ENCODE data around the gene SLC35G3.

Gene SLC35G3

DNA sequence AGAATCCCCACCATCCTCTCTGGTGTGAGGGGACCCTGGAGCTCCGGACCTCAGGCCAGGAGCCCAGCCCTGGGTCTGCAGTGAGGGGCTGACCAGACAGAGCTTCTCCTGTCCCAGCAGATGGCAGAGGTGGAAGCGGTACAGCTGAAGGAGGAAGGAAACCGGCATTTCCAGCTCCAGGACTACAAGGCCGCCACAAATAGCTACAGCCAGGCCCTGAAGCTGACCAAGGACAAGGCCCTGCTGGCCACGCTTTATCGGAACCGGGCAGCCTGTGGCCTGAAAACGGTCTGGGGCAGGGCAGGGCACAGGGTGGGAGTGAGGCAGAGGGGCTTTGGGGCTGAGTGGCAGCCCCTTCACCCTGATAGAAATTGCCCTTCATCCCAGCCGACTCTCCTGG, 46.0 kb downstream of the SLC35G3 start:
- no peaks in the 10 kb centered on the region for H3K36me3 Mint-ChIP-seq (ENCODE audit: low read depth)
- no peaks in the 10 kb centered on the region for H3K9me3 Mint-ChIP-seq
- H3K4me3 Mint-ChIP-seq: no peak overlapping the region
- peaks cover 4% of the 10 kb centered on the region for H3K4me1 Mint-ChIP-seq (ENCODE audit: low read depth)
- peaks cover 10% of the 10 kb centered on the region for H3K27me3 Mint-ChIP-seq (ENCODE audit: low read depth)
- no peak for DNase-seq (ENCODE audit: low spot score)
- no peak overlapping the region for H3K27ac Mint-ChIP-seq

DNA sequence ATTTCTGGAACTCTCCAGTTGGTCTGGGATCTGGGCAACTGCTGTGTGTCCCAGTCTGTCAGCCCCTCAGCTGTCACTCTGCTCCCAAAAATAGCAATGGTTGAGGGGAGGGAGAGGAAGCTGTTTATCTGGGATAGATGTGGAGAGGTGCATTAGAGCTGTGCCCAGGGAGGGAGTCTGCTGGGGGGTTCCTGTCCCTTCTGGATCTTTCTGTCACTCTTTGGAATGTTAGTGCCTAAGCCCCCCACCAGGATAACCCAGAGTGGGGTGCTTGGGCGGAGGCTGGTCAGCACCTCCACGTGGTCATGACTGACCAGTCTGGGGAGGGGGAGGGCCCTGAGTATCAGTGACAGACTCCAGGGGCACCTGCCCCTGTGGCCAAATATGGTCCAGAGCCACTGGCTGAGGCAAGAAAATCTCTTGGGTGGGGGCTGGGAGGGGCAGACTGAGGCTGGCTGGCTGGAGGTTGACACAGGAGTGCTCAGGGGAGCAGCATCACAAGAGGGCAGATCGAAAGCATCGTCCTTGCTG, 46.8 kb downstream of the SLC35G3 start, which contains the start of gene UNC45B:
Gene UNC45B (plus strand): TSS at position 443 of the 531 bp plus-strand sequence. CDS start 447 bp downstream, outside the sequence.
- no peak for DNase-seq (ENCODE audit: low spot score)
- H3K4me3 Mint-ChIP-seq: no peak within 1 kb of the TSS
- H3K27ac Mint-ChIP-seq: no peak within 1 kb of the TSS
- no peaks in the 10 kb centered on the region for H3K9me3 Mint-ChIP-seq
- peaks cover 4% of the 10 kb centered on the region for H3K4me1 Mint-ChIP-seq (ENCODE audit: low read depth)
- H3K27me3 Mint-ChIP-seq (ENCODE audit: low read depth): peaks cover 5% of the 10 kb centered on the region
- no peaks in the 10 kb centered on the region for H3K36me3 Mint-ChIP-seq (ENCODE audit: low read depth)

DNA sequence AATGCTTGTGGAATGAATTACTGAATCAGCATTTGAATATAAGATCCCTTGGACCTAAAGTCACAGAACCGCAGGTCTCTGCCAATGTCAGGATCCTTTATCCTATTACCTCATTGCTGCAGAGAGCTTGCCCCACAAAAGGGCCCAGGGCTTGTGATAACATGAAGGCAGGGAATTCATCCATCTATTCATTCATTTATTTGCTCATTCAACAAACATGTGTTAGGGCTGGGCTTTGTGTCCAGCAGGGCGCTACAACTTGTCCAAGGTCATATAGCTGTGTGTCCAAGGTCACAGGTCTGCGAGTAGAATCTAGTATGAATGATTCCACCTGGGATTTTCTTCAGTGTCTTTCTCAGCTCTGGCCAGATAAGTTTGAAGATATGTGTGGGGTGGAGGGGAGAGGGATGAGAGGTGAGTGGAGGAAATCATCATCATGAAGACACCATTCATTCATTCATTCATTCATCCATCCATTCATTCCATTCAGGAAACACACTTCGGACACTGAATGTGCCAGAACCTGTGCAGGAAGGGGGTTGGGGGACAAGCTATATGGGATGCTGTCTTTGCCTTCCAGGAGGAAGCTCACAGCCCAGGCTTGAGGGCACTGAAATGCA, 47.9 kb downstream of the SLC35G3 start:
- no peak for DNase-seq (ENCODE audit: low spot score)
- Mint-ChIP-seq H3K4me1 (ENCODE audit: low read depth) (peaks cover 7% of the 10 kb centered on the region), H3K36me3 (ENCODE audit: low read depth) (no peaks in the 10 kb centered on the region), H3K9me3 (no peaks in the 10 kb centered on the region), H3K4me3 (no peak overlapping the region), H3K27ac (no peak overlapping the region), H3K27me3 (ENCODE audit: low read depth) (no peaks in the 10 kb centered on the region)

DNA sequence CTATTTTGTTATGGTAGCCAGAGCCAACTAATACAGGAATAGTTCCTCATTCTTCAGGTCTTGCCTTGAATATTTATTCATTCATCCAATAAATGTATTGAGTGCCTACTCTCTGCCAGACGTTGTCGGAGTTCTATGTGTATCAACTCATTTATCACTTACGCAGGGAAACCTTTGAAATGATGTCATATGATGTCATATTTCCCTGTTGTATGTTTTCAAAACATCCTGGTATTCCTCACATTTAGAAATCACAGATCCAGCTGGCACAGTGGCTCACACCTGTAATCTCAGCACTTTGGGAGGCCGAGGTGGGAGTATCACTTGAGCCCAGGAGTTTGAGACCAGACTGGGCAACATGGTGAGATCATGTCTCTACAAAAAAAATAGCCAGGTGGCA, 49.4 kb downstream of the SLC35G3 start:
- H3K4me3 Mint-ChIP-seq: no peak overlapping the region
- H3K36me3 Mint-ChIP-seq (ENCODE audit: low read depth): no peaks in the 10 kb centered on the region
- no peaks in the 10 kb centered on the region for H3K9me3 Mint-ChIP-seq
- H3K4me1 Mint-ChIP-seq (ENCODE audit: low read depth): peaks cover 11% of the 10 kb centered on the region
- no peaks in the 10 kb centered on the region for H3K27me3 Mint-ChIP-seq (ENCODE audit: low read depth)
- DNase-seq (ENCODE audit: low spot score): no peak
- H3K27ac Mint-ChIP-seq: no peak overlapping the region
